Stimulated activated CD8-positive, alpha-beta memory T cell treated with anti-CD3 and anti-CD28 coated beads, Interleukin-15, amount 100 ng/mL, for 48 hours (primary cell): ENCODE measurements around the gene GLP2R.
"Not testable (repeated sequence)": the region's sequence is repeated elsewhere in the genome, so short reads cannot be mapped to it uniquely, and the experiment has no call there.

Experiments used
- DNase-seq, 2 donors: peaks; one replicate each; pipeline ENCODE4 v3.0.0-alpha.2; 2020; ENCODE audit warnings: low read depth in 2 of 2

GLP2R gene

DNA sequence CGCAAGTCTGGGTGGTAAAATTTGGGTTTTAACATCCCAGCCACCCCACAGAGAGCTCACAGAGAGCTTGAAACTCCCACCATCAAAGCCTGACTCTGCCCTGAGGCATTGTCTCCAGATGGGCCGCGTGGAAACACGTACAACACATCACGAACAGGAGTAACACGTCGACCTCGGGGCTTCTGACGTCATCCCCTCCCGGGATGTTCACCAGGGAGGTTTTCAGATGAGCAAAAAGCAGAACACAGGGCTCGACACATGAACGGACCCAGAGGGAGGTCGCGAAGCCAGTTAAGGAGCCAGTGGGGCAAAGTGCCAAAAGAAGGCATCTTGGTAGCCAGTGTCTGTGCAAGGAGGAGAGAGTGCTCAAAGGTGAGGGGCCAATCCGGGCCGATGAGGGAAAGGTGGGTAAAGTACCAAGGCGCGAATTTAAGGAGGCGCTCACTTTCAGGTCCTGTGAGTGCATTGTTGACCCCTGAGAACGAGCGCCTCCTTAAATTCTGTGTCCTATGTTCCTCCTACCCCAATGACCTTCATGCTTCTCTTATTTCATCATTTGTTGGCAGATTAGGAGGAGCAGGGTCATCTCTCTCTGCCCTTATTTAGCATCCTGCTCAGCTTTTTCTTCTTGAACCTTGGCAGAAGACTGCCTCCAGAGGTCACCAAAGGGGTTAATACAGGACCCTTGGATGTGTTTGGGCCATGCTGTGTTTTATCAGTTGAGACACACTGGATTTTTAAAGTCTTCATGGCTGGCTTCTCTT is 73.7 kb downstream of the GLP2R start:
- DNase-seq = no peak

DNA sequence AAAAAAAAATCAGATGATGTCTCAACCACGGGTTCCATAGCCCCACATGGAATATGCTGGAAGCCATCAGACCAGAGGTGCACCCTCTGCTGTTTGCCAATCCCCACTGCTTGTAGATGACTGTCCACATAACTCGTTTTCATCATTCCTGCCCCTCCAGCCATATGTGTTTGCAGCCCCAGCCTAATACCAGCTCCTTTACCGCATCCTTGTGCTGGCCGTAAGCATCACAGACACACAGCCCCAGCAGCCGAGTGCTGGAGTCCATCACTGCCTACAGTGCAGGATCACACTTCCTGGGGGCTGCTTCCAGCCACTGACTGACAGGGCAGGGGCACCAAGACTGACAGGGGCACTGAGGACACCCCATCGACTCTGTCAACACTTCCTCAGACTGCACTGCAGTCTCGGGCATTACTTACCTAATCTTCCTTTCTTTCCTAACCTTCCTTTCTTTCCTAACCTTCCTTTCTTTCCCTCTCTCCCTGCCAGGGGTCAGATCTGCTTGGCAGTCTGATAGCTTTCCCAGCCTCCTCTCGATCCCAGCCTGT is 74.4 kb downstream of the GLP2R start:
- DNase-seq = no peak

DNA sequence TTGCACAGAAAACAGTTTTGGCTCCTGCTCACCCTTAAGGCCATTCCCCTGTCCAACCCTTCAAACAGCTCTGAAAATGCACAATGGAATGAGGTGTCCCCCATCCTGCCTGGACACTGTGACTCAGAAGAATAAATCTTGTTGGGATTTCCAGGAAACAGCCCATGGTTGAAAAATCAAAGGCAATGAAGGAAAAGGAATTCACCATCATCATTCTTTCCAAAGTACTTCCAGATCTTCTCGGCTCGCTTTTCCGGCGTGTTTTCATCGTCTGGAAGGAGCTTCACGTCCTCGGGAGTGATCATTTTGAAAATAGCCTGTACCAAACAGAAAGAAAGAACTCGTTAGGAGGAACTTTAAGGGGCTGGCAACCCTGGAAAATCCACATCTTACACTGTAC is 75.1 kb downstream of the GLP2R start:
- DNase-seq = no peak

DNA sequence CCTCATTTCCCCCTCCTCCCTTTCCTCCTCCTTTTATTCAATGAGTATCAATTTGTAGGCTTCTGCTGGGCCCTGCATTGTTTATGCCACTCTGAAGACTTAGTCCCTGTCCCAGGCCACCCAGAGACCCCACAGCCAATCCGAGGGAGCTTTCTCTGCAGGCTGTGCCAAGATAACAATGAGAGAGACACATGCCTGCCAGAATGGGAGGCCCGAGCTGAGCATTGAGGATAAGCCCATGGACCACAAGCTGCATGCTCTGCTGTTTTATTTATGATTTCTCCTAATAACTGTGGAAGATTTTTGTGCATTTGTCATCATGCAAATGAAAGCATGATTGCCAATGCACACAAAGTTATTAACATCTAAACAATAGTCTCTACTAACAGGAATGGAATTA is 76.4 kb downstream of the GLP2R start:
- no peak for DNase-seq

DNA sequence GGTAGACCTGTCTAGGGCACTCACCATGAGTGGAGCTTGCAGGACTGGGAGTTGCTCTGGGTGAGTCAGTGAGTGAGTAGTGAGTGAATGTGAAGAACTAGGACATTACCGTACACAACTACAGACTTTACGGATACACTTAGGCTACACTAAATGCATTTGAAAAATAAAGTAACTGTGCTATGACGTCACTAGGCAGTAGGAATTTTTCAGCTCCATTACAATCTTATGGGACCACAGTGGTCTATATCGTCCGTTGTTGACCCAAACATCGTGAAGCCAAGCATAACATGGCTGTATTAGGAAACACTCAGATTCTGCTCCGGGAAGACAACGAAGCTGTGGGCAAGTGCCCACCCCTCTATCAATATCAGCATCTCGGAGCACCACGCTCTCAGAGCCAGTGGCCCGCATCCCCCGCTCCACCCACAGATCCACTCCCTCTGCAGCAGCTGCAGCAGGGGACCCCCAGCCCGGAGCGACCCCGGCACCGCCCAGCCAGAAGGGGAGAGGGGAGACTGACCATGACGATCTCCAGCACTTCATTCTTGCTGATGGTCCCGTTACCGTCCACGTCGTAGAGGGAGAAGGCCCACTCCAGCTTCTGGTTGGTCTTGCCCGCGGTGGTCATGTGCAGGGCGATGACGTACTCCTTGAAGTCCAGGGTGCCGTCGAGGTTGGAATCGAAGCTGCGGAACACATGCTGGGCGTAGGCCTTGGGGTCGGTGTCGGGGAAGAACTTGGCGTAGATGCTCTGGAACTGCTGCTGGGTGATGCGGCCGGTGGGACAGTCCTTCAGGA is 78.8 kb downstream of the GLP2R start:
- no peak for DNase-seq

DNA sequence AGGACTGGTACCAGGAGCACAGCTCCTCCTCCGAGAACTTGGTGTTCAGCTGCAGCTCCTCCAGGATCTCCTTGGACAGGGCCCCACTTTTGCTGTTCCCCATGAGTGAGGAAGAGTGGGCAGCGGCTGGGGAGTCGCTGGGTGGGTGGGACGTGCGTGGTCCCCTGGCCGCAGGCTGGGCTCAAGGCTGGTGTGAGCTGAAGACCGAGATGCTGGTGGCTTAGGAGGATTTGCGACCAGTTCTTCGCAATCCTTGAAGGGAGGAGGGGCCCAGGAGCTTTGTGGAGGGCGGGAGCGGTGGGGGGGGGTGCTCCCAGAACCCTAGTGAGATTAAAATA is 79.3 kb downstream of the GLP2R start, which contains the start of gene RCVRN:
TSS of gene RCVRN (minus strand) at position 194 of the 338 bp plus-strand sequence. CDS start at position 103, 91 bp downstream.
- DNase-seq = no peak

DNA sequence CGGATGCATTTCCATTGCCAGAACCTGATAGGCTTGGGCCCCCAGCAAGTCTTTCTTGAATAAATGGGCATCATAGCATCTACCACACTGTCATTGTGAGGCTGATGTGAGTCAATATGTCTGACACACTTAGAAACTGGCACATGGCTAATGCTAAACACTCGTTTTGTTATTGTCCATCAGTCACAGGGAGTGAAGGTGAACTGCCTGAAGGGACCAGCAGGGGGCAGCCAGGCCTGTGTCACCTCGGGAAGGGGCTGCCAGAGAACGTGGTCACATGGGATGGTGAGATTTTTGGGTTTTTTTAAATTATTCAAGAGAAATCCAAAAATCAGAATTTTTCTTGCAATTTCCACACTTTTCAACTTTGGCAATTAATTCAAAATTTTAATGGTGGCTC is 80.2 kb downstream of the GLP2R start:
- no peak for DNase-seq

DNA sequence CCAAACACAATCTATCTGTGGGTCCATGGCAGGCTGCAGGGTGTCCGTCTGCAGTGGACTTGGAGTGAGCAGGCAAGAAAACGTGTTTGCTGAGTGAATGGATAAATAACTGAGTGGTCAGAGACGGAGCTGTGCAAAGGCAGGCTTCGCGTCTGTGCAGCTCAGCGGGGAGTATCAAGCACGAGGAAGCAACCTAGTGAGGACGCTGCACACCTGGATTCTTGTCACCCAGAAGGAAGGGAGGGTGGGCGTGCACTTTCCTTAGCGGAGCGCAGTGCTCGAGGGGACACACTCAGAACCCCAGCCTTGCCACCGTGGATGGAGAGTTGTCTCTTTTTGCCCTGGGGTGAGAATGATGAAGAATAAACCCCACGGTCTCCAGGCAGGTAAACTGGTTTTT is 80.9 kb downstream of the GLP2R start:
- DNase-seq = no peak

DNA sequence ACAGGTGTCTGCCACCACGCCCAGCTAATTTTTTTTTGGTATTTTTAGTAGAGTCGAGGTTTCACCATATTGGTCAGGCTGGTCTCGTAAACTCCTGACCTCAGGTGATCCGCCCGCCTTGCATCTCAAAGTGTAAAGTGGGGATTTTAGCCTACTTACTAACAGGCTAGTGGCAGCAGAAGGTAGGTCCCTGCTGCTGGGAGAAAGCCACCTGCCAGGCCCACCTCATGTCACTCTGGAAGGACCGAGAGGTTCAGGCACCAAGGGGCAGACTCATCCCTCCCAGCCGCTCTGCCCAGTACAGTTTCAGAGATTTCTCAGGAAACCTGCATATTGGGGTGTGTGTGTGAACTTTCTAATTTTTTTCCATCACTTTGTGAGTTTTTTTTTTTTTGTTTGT is 81.4 kb downstream of the GLP2R start:
- no peak for DNase-seq

DNA sequence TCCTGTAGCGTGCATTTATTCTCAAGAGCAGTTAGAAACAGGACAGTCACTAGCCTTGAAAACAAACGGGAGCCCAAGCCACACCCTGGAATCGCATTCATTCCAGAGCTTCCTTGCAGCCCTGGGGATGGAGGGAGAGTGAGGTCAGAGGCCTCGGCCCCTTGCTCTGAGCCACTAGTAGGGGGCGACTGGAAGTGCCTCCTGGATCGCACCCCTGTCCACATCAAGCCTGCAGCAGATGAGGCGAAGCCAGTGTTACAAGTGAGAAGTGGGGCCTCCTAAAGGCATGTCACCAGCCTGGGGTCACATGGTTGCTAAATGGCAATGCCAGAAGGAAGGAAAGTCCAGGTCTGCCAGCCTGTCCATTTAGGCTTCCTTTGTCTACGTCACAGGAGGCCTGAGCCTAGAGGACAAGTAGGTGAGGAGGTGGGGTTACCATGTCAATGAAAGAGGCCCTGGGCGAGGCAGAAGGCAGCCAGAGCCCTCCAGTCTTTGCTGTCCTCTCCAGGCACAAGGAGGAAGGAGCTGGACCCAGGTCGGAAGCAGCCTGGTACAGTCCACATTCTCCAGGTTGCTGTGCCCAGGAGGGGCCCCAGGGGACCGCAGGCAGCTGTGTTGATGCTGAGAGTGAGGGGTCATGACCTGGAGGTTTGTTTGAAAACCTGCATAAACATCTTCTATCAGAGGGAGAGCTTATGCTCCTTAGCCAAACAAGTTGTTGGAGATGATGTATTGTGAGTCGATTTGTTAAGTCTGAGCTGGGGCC is 82.3 kb downstream of the GLP2R start:
- DNase-seq = no peak

DNA sequence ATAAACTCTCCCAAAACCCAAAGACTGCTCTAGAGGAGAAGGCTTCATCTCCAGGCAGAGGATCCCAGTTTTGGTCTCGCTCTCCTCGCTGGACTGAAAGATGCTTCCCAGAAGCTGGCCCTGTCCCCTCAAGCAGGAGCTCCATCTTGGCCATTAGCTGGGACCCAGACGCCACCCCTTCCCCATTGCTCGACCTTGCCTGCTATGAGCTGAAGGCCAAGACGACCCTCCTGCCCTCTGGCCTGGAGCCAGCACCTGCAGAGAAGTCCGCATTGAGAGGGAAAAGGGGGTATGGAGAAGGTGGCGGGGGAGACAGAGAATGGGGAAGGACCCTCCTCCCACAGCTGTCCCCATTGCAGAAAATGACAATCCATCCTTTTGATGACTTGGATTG is 82.9 kb downstream of the GLP2R start:
- no peak for DNase-seq

DNA sequence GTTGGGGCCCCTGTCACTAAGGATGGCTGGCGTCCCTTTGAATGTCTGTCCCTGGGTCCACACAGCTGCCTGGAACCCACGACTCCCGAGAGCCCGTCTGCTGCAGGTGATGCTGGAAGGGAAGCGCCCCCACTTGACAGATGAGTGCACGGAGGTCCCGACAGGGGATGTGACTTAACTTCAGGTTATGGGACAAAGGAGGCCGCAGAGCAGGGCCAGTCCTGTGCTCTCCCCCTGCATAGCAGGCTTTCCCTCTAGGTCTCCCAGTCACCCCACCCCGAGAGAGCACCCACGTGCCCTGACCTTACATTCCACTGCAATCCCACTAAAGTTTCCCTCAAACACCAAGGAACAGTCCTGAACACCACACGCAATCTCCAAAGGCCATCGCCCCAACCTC is 85.4 kb downstream of the GLP2R start:
- DNase-seq = no peak

DNA sequence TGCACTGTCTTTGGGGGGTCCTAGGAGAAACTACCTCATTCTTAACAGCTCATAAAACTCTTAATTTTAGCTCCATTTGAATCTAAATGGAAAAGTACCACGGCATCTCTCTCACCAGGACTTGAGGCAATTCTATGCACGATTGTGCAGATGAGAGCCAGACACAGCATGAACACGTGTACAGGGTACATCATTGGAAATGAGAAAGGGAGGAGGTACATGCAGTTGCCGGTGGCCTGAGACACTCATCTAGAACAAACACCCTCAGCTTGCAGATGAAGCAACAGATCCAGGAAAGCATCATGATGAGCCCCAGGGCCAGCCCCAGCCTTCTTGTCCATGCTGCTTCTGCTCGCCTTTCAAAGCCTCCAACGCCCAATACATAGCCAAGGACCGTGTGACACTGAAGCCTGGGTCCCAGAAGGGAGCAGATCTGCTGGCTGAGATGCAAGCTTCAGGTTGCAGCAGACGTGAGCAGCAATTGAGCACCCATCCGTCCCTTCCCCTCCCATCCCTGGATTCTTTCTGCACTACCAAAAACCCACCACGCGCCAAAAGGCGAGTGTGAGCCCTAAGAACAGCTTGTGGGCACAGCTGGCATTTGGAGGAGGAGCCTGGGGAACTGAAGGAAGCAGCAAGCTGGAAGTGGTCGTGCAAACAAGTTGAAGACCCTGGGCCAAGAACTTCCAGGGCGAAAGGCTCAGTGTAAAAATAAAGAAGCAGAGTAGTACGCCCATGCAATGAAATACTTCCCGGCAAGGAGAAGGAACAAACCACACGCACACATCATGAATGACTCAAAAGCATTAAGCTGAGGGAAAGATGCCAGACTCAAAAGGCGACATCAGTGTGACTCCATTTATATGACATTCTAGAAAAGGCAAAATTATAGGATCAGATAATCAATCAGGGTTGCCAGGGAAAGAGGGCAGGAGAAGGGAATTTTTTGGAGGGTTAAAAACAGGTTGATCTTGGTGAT is 86.7 kb downstream of the GLP2R start:
- DNase-seq = no peak

DNA sequence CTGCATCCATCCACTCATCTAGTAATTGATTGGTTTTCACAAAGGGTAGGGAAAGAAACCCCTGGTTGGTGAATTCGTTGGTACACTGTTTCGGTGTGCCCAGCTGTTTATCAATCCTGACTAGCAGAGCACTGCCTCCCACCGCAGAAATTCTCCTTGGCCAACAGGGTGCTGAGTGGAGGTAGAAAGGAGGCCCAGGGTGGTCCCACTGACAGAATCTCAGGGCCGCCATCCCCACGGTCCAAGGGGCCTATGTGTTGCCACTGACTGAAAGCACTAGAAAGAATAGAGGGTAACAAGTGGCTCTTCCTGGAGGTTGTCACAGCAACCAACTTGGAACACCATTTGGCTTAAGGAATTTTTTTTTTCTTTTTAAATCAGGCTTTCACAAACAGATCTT is 87.8 kb downstream of the GLP2R start:
- DNase-seq = no peak

DNA sequence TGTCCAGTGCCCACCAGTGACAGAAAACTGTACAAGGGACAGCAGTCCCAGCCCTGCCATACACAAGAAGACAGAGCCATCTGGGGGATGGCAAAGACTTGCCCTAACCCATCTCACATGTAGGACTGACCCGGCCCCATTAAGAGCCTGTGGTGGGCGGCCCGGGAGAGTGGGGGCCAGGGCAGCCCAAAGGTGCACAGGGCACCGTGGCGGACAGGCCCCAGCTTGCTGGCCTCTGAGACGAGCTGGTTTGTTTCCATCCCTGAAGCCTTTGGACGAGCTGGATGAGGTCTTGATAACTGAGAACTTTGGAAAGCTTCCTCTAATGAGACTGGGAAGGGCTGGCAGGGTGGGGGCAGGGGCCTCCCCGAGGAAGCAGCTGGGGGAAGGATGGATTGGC is 90.4 kb downstream of the GLP2R start:
- DNase-seq = no peak

DNA sequence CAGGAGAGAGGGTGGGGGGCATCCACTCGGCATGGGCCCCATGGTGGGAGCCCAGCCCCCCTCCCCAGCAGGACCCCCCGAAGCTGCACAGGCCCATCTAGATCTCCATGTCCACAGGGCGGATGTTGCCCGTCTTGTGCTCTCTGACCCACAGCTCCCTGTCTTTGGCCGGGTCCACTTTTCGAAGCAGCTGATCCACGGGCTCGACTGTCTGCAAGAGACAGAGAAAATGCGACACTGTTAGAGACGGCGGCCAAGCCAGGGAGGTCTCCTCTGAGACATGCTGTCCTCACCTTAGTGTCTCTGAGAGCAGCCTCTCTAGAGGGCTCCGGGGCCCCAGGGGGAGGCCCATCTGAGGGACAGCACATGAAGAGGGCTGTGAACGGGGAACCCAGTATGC is 91.4 kb downstream of the GLP2R start:
- no peak for DNase-seq

DNA sequence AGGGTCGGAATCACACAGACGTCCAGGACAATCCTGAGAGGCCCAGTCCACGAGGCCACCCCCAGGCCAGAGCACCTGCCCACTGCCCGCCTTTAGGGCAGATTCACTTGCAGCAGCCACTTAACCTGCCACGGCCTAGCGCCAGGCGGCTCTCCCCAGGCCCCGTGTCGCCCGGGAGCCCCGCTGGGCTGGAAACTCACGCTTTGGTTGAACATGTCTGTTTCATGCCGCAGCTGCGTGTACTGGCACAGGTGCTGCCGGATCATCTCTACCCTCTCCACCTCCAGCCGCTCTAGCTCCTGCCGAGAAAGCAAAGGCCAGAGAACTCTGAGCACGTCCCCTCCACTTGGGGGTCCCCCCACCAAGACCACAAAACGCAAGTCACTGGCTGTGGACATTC is 92.1 kb downstream of the GLP2R start:
- no peak for DNase-seq

DNA sequence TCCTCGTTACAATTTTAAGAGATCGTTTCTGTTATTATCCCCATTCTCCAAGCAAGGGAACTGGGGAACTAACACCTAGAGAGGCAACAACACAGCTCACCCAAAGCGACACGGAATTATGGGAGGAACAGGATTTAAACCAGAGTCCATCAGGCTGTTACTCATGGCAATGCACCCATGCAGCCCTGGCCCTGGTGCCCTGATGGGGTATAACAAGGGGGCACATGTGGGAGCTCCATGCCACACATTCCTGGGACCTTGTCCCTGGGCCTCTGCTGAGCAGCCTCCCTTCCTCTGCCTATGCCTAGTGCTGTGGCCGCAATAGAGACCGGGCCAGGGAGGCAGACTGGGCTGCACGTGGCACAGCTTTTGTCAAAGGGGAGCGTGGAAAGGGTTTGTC is 92.6 kb downstream of the GLP2R start:
- DNase-seq = no peak

DNA sequence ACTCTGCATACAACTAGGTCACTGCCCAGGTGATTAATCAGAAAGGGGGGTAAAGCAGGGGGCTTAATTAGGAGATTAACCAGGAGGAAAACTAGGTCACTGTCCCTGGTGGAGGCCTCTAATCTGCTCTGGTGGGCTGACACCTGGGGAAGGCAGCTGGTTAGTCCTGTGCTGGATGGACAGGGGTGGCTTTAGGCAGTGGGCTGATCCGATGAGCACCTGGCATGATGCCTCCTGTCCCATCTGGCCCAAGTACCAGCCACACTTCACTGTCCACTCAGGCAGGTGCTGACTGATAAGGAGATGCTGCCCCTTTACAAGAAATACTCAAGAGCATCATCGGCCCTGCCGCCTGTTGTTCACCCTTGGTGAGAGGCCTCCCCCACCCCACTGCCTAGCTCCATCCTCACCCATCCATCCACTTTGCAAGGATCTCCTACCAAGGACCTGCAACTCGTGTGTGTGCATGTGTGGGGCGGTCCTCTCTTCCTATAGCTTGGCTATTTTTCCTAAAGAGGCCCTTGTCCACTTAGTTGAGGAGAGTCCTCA is 93.2 kb downstream of the GLP2R start:
- DNase-seq = no peak

DNA sequence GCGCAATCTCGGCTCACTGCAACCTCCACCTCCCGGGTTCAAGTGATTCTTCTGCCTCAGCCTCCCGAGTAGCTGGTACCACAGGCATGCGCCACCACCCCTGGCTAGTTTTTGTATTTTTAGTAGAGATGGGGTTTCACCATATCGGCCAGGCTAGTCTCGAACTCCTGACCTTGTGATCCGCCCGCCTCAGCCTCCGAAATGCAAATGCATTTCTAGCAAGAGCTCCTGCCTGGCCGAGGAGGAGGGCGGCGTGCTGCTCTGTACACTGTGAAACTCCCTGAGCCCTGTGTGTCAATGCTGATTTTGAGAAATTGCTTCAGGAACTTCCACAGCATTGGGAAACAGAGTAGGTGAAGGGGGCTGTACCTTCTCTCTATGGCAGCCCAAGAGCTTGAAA is 95.5 kb downstream of the GLP2R start:
- not testable (repeated sequence) for DNase-seq
